OCI-LY3 (cell line): ENCODE results near the gene SNCG.
A peak's percentile ranks its signal among the peaks of the same experiment; 100 is the strongest.

Experiments
- H2AFZ ChIP-seq: fragments of 200-600, 300-600 bp; shearing (Covaris generic); 2 replicates; pipeline ENCODE4 v1.6.0; 2014; ENCODE audit warnings: antibody characterized with exemption, low read depth, low read length
- H3K27ac ChIP-seq: fragments of 200-600, 300-600 bp; sonication (generic); 2 replicates; pipeline ENCODE4 v1.5.1; 2014; ENCODE audit warnings: mild to moderate bottlenecking, low read length, moderate library complexity, mixed read lengths
- H3K27me3 ChIP-seq: fragments of 200-600, 300-600 bp; sonication (generic); 2 replicates; pipeline ENCODE4 v1.6.1; 2014; ENCODE audit warnings: low read depth, low read length, mixed read lengths
- H3K36me3 ChIP-seq: fragments of 200-600, 300-600 bp; sonication (generic); replicated peaks from 2 replicates; pipeline ENCODE3; 2014; ENCODE audit warnings: low read depth, low read length, mixed read lengths
- H3K4me1 ChIP-seq: fragments of 300-600, 200-600 bp; sonication (generic); 2 replicates; pipeline ENCODE4 v1.6.1; 2014; ENCODE audit warnings: low read length, mixed read lengths
- H3K4me2 ChIP-seq: fragments of 200-600, 300-600 bp; sonication (generic); 2 replicates; pipeline ENCODE4 v1.6.1; 2014; ENCODE audit warnings: low read length, mixed read lengths
- H3K4me3 ChIP-seq: fragments of 300-600, 200-600 bp; sonication (generic); 2 replicates; pipeline ENCODE4 v1.5.1; 2014; ENCODE audit warnings: antibody characterized with exemption, mild to moderate bottlenecking, low read length, moderate library complexity
- H3K79me2 ChIP-seq: fragments of 300-600, 200-600 bp; shearing (Covaris generic); 2 replicates; pipeline ENCODE4 v1.6.1; 2014; ENCODE audit warnings: mild to moderate bottlenecking, low read length, mixed read lengths
- H3K9ac ChIP-seq: fragments of 300-600, 200-600 bp; shearing (Covaris generic); 2 replicates; pipeline ENCODE4 v1.6.0; 2014; ENCODE audit warnings: mild to moderate bottlenecking, low read length, moderate library complexity
- H3K9me3 ChIP-seq: fragments of 200-600, 300-600 bp; shearing (Covaris generic); 2 replicates; pipeline ENCODE4 v1.6.1; 2014; ENCODE audit warnings: low read length, mixed read lengths; ENCODE audit not compliant: insufficient read depth
- H4K20me1 ChIP-seq: fragments of 200-600, 300-600 bp; sonication (generic); 2 replicates; pipeline ENCODE4 v1.6.1; 2016; ENCODE audit warnings: low read length, mixed read lengths; ENCODE audit not compliant: insufficient read depth
- EZH2phosphoT487 ChIP-seq: fragments of 200-600 bp; shearing (Covaris generic); IDR thresholded peaks from 2 replicates; pipeline ENCODE4 v1.6.1; 2018; ENCODE audit warnings: antibody characterized with exemption, mixed run types, low read depth
- TF ChIP-seq, protein P1 (sequence below): fragments of 200-600, 300-600 bp; sonication (generic); IDR thresholded peaks from 2 replicates; pipeline ENCODE4 v1.5.1; 2014; ENCODE audit warnings: antibody characterized with exemption, low read length, low read depth

SNCG gene

DNA sequence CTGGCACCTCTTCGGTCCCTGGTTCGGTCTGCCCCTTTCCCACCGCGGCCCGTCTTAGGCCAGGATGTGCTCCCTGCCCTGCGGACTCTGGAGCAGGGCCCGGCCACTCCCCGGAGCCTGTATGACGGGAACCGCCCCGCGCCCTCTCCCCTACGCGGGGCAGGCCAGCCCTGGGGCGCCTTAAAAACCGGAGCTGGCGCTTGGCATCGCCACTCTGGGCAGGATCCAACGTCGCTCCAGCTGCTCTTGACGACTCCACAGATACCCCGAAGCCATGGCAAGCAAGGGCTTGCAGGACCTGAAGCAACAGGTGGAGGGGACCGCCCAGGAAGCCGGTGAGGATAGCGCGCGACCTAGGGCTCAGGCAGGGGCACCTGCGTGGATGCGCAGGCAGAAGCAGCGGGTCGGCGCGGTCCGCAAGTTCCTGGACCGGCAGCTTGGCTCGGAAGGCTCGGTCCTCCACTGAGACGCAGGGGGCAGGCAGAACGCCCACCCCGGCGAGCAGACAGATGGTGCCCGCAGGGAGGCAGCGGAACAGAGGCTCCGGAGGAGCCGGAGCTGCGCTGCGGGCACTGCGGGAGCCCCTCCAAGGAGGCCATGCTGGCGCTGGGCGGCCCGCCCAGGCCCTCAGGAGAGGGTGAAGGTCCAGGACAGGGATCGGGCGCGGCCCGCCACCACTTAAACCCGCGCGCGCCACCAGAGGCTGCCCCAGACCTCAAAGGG is 10.0 kb downstream of the SNCG start, which contains the start of gene ADIRF:
TSS of gene ADIRF (plus strand) at position 212 of the 723 bp plus-strand sequence. CDS start at position 275, 63 bp downstream.
- Histone ChIP-seq H3K79me2 (peaks cover 63% of the 10 kb centered on the region), H3K36me3 (peaks cover 29% of the 10 kb centered on the region), H2AFZ (no peak within 1 kb of the TSS), H3K4me2 (peak within 1 kb of the TSS; percentile 85), H4K20me1 (no peaks in the 10 kb centered on the region), H3K9ac (peak within 1 kb of the TSS; percentile 100), H3K4me3 (peak within 1 kb of the TSS; percentile 98), H3K27me3 (no peaks in the 10 kb centered on the region), H3K27ac (peak within 1 kb of the TSS; percentile 100), H3K9me3 (no peaks in the 10 kb centered on the region), H3K4me1 (peaks cover 72% of the 10 kb centered on the region)
- no peak for TF ChIP-seq EZH2phosphoT487
- TF ChIP-seq, protein P1, sequence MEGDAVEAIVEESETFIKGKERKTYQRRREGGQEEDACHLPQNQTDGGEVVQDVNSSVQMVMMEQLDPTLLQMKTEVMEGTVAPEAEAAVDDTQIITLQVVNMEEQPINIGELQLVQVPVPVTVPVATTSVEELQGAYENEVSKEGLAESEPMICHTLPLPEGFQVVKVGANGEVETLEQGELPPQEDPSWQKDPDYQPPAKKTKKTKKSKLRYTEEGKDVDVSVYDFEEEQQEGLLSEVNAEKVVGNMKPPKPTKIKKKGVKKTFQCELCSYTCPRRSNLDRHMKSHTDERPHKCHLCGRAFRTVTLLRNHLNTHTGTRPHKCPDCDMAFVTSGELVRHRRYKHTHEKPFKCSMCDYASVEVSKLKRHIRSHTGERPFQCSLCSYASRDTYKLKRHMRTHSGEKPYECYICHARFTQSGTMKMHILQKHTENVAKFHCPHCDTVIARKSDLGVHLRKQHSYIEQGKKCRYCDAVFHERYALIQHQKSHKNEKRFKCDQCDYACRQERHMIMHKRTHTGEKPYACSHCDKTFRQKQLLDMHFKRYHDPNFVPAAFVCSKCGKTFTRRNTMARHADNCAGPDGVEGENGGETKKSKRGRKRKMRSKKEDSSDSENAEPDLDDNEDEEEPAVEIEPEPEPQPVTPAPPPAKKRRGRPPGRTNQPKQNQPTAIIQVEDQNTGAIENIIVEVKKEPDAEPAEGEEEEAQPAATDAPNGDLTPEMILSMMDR, result no peak

DNA sequence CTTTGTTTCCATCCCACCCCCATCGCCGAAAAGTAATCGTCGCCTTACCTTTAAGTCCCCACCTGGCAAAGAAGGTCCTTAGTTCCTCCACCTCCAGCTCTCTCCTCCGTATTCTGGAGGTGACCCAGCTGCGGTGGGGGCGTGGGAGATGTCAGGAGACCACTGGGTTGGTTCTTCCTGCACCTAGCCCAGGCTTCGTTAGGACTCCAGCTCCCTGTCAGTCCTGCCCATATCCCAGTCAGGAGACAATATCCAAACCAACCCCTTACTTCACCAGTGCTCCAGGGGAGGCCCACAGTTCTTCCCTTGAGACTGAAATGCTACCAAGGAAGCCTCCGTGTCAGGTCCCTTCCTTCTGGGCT is 10.6 kb downstream of the SNCG start:
- Histone ChIP-seq H4K20me1 (no peaks in the 10 kb centered on the region), H3K4me3 (peak overlapping the region; percentile 98), H3K27ac (peak overlapping the region; percentile 100), H3K9ac (peak overlapping the region; percentile 100), H3K36me3 (peaks cover 24% of the 10 kb centered on the region), H3K27me3 (no peaks in the 10 kb centered on the region), H3K4me1 (peaks cover 67% of the 10 kb centered on the region), H3K4me2 (peak overlapping the region; percentile 85), H2AFZ (no peak overlapping the region), H3K79me2 (peaks cover 57% of the 10 kb centered on the region), H3K9me3 (no peaks in the 10 kb centered on the region)
- TF ChIP-seq, protein P1, result no peak
- TF ChIP-seq EZH2phosphoT487, result no peak

DNA sequence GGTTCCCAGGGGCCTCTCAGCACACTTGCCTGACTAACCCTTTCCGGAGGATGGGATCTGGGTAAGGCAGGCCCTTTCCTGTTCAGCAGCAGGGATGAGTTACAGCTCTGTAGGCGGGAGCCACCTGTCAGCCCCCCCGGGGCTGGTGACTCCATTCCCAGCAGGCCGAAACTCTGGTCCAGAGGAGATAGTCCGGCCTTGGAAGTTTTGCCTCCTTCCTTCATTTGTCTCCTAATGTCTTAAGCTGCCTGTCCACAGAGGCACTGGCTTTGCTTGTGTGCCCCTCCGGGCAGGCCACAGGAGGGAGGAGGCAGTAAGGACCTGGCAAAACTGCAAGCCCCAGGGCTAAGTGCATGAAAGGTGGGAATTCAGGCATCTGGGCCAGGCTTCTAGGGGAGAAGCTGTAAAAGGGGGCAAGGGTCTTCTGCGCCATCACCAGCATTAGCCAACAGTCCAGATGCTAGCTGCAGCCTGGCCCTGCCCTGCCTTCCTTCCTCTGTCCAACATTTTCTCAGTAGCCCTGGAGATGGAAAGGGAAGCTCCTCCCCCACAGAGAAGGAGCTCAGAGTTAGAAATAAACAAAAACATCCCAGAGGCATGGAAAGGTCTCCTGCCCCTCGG is 11.1 kb downstream of the SNCG start:
- H3K79me2 ChIP-seq, result peaks cover 52% of the 10 kb centered on the region
- no peak for TF ChIP-seq EZH2phosphoT487
- TF ChIP-seq, protein P1, result no peak
- peak overlapping the region; percentile 98 for H3K4me3 ChIP-seq
- H3K4me2 ChIP-seq, result peak overlapping the region; percentile 85
- H2AFZ ChIP-seq, result no peak overlapping the region
- H3K9ac ChIP-seq, result peak overlapping the region; percentile 100
- H3K4me1 ChIP-seq, result peaks cover 61% of the 10 kb centered on the region
- H3K27me3 ChIP-seq, result no peaks in the 10 kb centered on the region
- no peaks in the 10 kb centered on the region for H3K9me3 ChIP-seq
- H3K27ac ChIP-seq, result peak overlapping the region; percentile 100
- no peaks in the 10 kb centered on the region for H4K20me1 ChIP-seq
- peaks cover 22% of the 10 kb centered on the region for H3K36me3 ChIP-seq

DNA sequence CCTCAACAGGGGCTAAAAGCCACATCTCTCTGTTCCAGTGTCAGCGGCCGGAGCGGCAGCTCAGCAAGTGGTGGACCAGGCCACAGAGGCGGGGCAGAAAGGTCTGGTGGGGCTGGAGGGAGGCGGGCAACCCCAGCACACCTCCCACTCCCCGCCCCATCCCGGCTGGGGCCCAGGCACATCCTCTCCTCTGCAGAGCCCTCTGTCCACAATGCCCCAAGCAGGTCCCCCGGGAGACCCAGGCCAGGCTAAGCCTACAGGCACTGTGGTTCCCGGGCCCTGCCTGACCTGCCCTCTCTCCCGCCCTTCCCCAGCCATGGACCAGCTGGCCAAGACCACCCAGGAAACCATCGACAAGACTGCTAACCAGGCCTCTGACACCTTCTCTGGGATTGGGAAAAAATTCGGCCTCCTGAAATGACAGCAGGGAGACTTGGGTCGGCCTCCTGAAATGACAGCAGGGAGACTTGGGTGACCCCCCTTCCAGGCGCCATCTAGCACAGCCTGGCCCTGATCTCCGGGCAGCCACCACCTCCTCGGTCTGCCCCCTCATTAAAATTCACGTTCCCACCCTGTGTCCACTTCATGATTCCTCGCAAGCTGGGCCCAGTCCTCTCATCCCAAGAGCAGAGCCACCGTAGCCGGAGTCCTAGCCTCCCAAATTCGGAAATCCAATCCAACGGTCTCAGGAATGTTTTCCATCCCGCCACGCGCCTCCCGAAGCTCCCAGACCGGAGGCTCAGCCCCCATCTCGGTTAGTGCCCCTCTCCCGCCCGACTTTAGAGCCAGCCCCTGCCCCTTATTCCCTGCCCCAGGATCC is 12.0 kb downstream of the SNCG start:
- TF ChIP-seq, protein P1, result no peak
- TF ChIP-seq EZH2phosphoT487, result no peak
- peaks cover 16% of the 10 kb centered on the region for H3K36me3 ChIP-seq
- H3K27ac ChIP-seq, result peak overlapping the region; percentile 100
- H3K9ac ChIP-seq, result peak overlapping the region; percentile 100
- H3K79me2 ChIP-seq, result peaks cover 47% of the 10 kb centered on the region
- peaks cover 53% of the 10 kb centered on the region for H3K4me1 ChIP-seq
- H3K4me3 ChIP-seq, result peak overlapping the region; percentile 98
- no peaks in the 10 kb centered on the region for H3K9me3 ChIP-seq
- H2AFZ ChIP-seq, result no peak overlapping the region
- no peaks in the 10 kb centered on the region for H3K27me3 ChIP-seq
- peak overlapping the region; percentile 85 for H3K4me2 ChIP-seq
- H4K20me1 ChIP-seq, result no peaks in the 10 kb centered on the region
